ENCODE measurements around the gene TAF5L.

DNA sequence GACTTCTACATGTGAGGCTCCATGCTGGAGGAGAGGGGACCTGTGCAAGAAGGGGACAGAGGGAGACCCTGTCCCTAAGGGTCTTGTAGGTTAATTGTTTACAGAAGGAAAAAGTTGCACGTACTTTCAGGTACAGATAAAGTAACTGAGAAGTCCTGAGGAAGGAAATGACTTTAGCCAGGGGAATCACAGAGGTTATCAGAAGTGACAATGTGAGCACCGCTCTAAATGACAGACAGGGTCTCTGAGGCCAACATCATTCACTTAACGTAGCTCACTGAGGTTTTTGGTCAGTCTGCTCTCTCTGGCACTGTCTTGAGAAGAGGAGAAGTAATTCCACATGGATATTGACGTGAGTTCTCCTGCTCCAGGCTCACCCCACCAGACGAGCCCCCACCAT, 12.0 kb downstream of the TAF5L start:
- TF ChIP-seq POLR2A (IDR thresholded peaks at IDR 0.05) (no peak), CTCF (IDR thresholded peaks at IDR 0.05) (no peak)
